GM23248 (cell line): ENCODE data around the gene S100A12.

Experiments
- EZH2 ChIP-seq: fragments of 200-600 bp; sonication (generic); IDR thresholded peaks from 2 replicates; pipeline ENCODE4 v1.6.1; 2018; ENCODE audit warnings: antibody characterized with exemption, mild to moderate bottlenecking; ENCODE audit not compliant: insufficient read depth, poor library complexity, severe bottlenecking
- EZH2phosphoT487 ChIP-seq: fragments of 200-600 bp; sonication (generic); IDR thresholded peaks from 2 replicates; pipeline ENCODE4 v1.6.1; 2018; ENCODE audit warnings: antibody characterized with exemption, moderate library complexity, mild to moderate bottlenecking, low read depth; ENCODE audit not compliant: insufficient read depth

DNA sequence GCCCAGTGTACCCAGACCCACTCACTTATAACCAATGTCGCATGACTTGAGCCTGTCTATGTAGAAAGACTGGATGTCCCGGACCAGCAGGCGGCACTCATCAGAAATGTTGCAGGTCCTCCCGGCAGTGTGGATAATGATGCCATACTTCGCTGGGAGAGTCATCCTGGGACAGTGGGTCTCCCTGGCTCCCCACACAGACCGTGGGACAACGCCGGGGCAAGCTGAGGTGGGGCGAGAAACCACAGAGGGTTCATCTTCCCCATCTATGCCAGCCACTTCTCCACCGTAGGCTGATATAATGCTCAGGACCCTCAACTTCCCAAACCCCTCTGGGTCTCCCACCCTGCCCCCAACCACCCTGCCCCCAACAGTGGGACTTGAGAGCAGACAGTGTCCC, 35.1 kb downstream of the S100A12 start:
- no peak for TF ChIP-seq EZH2phosphoT487
- no peak for TF ChIP-seq EZH2
